Measurements from ENCODE around the gene DUSP10.

DUSP10 gene

DNA sequence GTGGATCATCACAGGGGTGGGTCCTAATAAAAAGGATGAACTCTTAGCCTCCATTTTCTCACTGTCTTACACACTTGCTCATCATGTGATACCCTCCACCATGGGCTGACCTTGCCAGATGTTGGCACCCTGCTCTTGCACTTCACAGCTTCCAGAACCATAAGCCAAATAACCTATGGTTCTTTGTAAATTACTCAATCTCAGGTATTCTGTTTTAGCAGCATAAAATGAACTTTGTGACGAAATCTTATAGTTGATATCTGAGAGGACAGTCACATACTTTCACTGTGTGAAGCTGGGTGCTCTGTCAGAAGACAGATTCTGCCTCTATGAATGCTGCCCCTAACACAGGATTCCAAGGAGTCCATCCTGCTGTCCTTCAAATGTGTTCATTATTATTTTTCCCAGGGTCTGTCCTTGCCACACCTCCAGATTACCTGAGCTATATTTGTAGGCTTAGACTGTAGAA, 13.8 kb downstream of the DUSP10 start:
- no peak for DNase-seq

DNA sequence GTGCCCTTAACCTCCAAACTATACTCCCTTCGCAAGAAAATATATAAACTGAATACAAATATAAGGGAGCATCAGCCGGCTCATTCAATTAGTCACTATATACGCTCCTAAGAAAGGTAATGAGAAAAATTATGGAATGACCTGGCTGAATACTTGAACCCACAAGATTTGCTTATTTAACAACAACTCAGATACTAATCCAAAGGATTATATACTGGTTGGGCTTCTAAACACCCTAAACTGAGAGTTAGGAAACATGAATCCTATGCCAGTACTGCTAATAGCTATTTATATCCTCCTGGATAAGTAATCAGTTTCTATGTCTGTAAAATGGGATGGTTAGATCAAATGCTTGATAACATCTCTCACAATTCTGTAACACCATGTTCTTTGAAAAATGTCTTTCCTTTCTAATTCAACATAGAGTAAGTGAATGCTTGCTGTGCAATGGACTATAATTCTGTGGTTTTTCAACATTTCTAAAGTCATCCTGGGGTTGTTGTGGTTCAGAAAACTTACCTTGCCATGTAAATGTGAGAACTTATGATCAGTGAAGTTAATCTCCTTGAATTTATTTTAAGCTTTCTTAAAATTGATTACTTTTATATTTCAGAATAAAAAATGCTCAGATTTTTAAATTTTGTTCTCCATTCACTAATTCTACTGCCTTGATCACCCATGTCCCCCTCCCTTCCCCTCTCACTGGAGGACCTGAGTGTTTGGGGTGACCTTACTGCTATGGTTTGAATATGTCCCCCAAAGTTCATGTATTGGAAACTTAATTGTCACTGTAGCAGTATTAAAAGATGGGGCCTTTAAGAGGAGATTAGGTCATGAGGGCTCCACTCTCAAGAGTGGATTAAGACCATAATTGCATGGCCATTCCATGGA, 14.5 kb downstream of the DUSP10 start:
- DNase-seq: no peak

DNA sequence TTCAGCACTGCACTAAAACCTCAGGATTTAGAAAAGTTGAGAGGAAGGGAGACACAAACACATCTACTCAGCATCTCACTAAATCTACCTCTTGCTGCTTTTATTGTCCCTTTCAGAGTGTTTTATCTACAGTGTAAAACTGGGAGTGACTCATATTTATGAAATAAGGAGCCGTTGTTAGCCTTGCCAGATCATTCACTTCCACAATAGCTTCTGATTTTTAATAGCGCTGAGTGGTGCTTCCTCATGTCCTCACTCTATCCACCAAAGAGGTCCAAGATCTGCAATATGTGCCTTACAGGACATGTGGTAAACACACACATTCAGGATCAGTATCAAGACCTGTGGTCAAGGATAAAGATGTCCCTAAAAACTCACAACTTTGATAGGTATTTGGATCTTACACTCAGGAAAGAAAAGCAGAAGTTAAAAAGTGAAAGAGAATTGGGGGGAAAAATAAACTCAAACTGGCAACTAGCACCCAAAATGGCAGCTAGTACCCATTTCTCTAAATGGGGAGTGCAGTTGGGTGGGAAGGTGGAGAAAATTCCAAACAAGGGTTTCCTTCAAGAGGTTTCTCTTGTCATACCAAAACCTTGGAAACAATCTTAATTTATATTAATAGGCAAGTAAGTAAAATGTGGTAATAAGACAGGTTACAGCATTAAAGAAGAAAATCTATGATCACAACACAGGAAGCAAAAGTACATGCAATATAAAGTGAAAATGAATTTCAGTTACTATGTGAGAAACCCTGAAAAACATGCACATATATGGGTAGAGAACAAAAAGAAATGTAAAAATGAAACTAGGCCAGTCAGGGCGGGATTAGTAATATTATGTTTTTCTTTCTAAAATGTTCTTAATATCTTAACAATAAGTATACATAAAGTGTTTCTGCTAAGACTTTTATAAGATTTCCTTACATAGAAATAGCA, 15.9 kb downstream of the DUSP10 start:
- DNase-seq: no peak

- DNase-seq: no peak
Observed at GRCh38 chr1:221724931-221725605, 16.8 kb downstream of the DUSP10 start.

- no peak for DNase-seq
Observed at GRCh38 chr1:221723848-221724236, 18.0 kb downstream of the DUSP10 start.

- DNase-seq: no peak
Observed at GRCh38 chr1:221723018-221723847, 18.7 kb downstream of the DUSP10 start.

- DNase-seq: no peak
Observed at GRCh38 chr1:221722254-221723017, 19.5 kb downstream of the DUSP10 start.

GRCh38 chr1:221720545-221720944, 21.3 kb downstream of the DUSP10 start:
- no peak for DNase-seq

GRCh38 chr1:221719987-221720386, 21.9 kb downstream of the DUSP10 start:
- no peak for DNase-seq

- no peak for DNase-seq
Observed at GRCh38 chr1:221719278-221719597, 22.7 kb downstream of the DUSP10 start.

DNA sequence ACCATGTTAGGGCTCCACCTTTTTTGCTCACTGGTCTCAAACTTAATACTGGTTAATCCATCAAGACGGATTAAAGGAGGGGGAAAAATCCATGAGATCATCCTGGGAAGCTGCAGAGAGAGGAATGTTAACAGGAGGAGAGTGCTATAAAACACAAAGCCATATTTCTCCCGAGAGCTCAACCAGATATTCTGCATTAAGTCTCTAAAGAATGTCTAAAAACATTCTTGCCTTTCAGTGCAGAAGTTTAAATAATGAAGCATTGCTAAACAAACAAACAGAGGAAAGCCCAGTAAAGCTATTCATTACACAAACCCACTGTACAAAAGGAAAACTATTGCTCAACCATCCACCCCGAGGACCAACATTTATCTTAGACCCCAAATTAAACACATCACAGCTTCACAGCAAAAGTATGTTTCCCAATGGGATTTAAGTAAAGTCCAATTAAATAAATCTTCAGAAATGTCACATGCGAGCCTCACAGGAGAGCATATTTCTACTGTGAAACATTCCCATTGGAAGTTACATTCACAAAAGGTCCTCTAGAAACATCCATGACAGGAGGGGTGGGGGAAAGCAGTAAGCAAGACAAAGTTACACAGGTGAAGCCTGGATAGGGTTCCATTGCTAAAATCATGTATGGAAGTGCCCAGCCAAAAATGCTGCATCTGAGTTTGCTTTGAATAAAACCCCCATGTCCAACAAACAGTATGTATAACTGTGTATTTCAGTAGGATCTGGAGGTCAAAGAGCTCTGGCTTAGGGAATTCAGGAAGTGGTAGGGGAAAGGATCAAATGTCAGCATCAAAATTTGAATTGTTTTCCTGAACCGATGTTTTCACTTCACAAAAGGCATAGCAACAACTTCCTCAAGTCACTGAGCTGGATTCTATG, 23.3 kb downstream of the DUSP10 start:
- DNase-seq: no peak

- no peak for DNase-seq
Observed at GRCh38 chr1:221717485-221717853, 24.4 kb downstream of the DUSP10 start.

DNA sequence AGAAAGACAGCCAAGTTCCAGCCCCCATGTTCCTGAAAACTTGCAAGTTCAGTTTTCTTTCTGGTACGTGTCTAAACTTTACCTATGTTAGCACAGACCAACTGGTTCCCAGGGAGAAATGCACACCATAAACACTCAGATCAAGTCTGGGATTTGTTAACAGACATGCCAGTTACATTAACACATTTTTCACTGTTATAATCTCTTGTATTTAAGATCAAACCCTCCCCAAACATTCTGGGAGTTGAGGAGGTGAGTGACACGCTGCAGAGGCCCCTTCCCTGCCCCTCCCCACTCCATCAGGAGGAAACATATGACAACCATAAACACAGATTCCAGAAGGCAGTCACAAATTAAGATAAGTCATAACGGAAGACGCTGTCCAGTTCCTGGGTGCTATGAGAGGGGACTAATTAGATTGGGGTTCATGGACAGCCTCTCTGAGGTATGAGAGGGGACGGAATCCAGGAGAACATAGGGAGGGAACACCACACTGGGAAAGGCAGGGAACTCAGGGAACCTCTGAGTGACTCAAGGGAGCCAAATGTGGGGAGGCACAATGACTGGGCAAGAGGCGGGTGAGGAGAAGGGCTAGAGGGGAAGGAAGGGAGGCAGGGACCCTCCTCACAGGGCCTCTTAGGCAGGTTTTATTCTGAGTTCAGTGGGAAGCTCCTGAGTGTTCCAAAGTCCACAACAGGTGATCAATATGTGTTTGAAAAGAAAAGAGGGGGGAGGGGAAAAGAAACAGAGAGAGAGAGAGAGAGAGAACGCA, 25.0 kb downstream of the DUSP10 start:
- no peak for DNase-seq

GRCh38 chr1:221715321-221716169, 26.3 kb downstream of the DUSP10 start:
- DNase-seq: no peak

DNA sequence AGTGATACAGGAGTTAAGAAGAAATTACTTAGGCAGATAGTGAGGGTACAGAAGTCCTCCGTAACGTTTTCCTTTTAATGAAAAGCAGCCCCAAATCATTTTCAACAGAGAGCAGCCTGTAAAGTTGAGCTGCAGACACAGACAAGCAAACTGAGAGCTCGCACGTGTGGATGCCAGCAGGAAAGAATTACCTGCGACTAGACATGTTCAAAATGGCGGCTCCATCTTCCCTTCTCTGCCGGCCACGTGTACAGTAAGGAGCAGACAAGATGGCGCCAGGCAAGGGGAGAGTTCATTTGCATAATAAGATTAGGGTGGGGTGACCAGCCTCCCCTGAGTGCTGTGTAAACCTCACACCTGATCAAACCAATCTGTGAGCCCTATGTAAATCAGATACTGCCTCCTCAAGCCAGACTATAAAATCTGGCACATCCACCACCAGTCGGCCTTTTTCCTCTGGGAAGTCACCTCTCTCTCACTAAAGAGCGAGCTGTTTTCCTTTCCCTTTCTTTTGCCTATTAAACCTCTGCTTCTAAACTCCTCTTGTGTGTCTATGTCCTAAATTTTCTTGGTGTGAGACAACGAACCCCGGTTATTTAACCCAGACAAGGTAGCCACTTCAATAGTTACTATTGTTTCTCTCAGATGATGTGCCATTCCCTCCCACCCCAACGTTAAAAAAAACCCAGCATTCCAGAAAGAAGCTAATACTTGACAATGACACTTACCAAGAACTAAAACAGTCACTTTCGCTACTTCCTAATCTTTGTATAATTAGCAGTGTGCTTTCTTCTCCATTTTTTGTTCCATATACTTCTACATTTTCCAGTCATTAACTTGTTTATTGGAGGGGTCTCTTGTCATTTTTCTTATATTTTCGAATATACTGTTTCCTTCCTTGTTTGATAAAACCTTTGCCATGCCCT, 27.4 kb downstream of the DUSP10 start:
- DNase-seq: no peak

DNA sequence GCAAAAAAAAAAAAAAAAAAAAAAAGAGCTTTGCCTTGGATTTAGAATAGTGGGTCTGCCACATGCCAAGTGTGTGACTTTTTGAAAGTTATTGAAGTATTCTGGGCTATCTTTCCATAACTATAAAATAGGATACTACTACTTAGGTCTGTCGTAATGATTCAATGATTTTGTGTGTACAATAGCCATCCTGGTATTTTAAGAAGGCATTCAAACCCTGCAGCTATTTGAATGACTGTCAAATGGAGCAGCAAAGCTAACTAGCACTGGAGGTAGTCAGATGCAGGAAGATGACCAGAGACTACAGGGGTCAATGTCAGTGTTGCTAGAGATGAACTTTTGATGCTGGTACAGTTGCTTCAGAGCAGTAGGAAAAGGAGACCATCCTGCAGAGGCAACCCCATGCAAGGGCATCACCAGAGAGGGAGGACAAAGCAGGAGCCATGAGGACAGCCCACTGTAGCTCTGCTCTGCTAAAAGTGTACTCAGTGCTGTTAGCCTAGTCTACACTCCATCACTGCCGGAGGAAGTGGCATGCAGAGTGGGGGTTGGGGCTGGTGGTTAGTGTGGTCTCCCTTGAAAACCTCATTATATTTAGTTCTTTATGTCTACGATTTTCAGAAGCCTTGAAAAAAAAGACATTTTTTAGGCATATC, 29.0 kb downstream of the DUSP10 start:
- peak; percentile 86 for DNase-seq

GRCh38 chr1:221712198-221712684, 29.6 kb downstream of the DUSP10 start:
- DNase-seq: peak; percentile 40
